ENCODE results near the gene ASPA. TPM values are rescaled to one million over a fixed set of nuclear protein-coding genes. Genes with fewer than 3 reads are reported as not detected.

The ASPA gene
- total and polyA plus RNA-seq, 7 donors, result 0.68 to 4.8 (median 2.9) TPM

- Histone ChIP-seq H3K36me3 (ENCODE audit: insufficient read depth in 1 of 2, low read depth in 1 of 2) (no peaks in the 10 kb centered on the region), H3K4me3 (no peak within 1 kb of the TSS), H3K9me3 (no peaks in the 10 kb centered on the region), H3K4me1 (no peaks in the 10 kb centered on the region), H3K27ac (no peak within 1 kb of the TSS), H3K27me3 (ENCODE audit: insufficient read depth in 3 of 3, low read length in 2 of 3) (no peaks in the 10 kb centered on the region)
- TF ChIP-seq CTCF (IDR thresholded peaks at IDR 0.05), result no peak
- 96 to 97% (median 97%) methylated on average over 38 of the region's 38 CpGs for WGBS, 3 donors
- intact Hi-C loops (cut with DNase I), result no loop called here
- ATAC-seq (no peak), DNase-seq (no peak)
Measured at GRCh38 chr17:3471599-3471998, 4.2 kb upstream of the ASPA start, which contains the start of gene SPATA22. SPATA22 (minus strand) TSS chr17:3471819; CDS start chr17:3469325, 2,494 bp downstream.

GRCh38 chr17:3472137-3472536 lies 3.7 kb upstream of the ASPA start:
- Histone ChIP-seq H3K4me1 (no peaks in the 10 kb centered on the region), H3K9me3 (no peaks in the 10 kb centered on the region), H3K27ac (no peak overlapping the region), H3K36me3 (ENCODE audit: insufficient read depth in 1 of 2, low read depth in 1 of 2) (no peaks in the 10 kb centered on the region), H3K27me3 (ENCODE audit: insufficient read depth in 3 of 3, low read length in 2 of 3) (no peaks in the 10 kb centered on the region), H3K4me3 (no peak overlapping the region)
- 90 to 93% (median 92%) methylated on average over 21 of the region's 21 CpGs for WGBS, 3 donors
- TF ChIP-seq CTCF (IDR thresholded peaks at IDR 0.05), result no peak
- DNase-seq (no peak), ATAC-seq (no peak)
- intact Hi-C loops (cut with DNase I), result no loop called here

- ATAC-seq (peak in 1 of 4 donors; percentile 18), DNase-seq (no peak)
- Histone ChIP-seq H3K4me1 (no peaks in the 10 kb centered on the region), H3K36me3 (ENCODE audit: insufficient read depth in 1 of 2, low read depth in 1 of 2) (no peaks in the 10 kb centered on the region), H3K27me3 (ENCODE audit: insufficient read depth in 3 of 3, low read length in 2 of 3) (no peaks in the 10 kb centered on the region), H3K9me3 (no peaks in the 10 kb centered on the region), H3K27ac (peak overlapping the region; percentile 66), H3K4me3 (no peak overlapping the region)
- intact Hi-C loops (cut with DNase I), result no loop called here
- no peak for TF ChIP-seq CTCF (IDR thresholded peaks at IDR 0.05)
- WGBS, 3 donors, result 26 to 33% (median 28%) methylated on average over 3 of the region's 3 CpGs
Measured at GRCh38 chr17:3474212-3474611, 1.6 kb upstream of the ASPA start.

- no peak for TF ChIP-seq CTCF (IDR thresholded peaks at IDR 0.05)
Measured at GRCh38 chr17:3475251-3475685, 529 bp upstream of the ASPA start.

GRCh38 chr17:3479988-3480387 lies 4.2 kb downstream of the ASPA start:
- Histone ChIP-seq H3K9me3 (no peaks in the 10 kb centered on the region), H3K4me1 (no peaks in the 10 kb centered on the region), H3K36me3 (ENCODE audit: insufficient read depth in 1 of 2, low read depth in 1 of 2) (peaks cover 0 to 3% of the 10 kb centered on the region in 2 donors), H3K27ac (no peak overlapping the region), H3K4me3 (no peak overlapping the region), H3K27me3 (ENCODE audit: insufficient read depth in 3 of 3, low read length in 2 of 3) (no peaks in the 10 kb centered on the region)
- no peak for ATAC-seq
- 88 to 92% (median 90%) methylated on average over 3 of the region's 3 CpGs for WGBS, 3 donors
- no peak for DNase-seq
- TF ChIP-seq CTCF (IDR thresholded peaks at IDR 0.05), result no peak
- intact Hi-C loops (cut with DNase I), result no loop called here

More at GRCh38 chr17:3475251-3475685, 529 bp upstream of the ASPA start:
- peak in 3 of 4 donors; percentile 38 to 41 (median 39) for ATAC-seq
- Histone ChIP-seq H3K36me3 (ENCODE audit: insufficient read depth in 1 of 2, low read depth in 1 of 2) (no peaks in the 10 kb centered on the region), H3K27me3 (ENCODE audit: insufficient read depth in 3 of 3, low read length in 2 of 3) (no peaks in the 10 kb centered on the region), H3K27ac (peak overlapping the region; percentile 66), H3K4me3 (peak overlapping the region; percentile 70), H3K4me1 (no peaks in the 10 kb centered on the region), H3K9me3 (no peaks in the 10 kb centered on the region)
- peak; percentile 43 to 61 for DNase-seq
- WGBS, 3 donors, result 54 to 62% (median 59%) methylated on average over 4 of the region's 4 CpGs
- intact Hi-C loops (cut with DNase I), result no loop called here
